Measurements from ENCODE around the gene SUFU.

GRCh38 chr10:102641880-102642735, 138.3 kb downstream of the SUFU start:
- TF ChIP-seq, protein P1, sequence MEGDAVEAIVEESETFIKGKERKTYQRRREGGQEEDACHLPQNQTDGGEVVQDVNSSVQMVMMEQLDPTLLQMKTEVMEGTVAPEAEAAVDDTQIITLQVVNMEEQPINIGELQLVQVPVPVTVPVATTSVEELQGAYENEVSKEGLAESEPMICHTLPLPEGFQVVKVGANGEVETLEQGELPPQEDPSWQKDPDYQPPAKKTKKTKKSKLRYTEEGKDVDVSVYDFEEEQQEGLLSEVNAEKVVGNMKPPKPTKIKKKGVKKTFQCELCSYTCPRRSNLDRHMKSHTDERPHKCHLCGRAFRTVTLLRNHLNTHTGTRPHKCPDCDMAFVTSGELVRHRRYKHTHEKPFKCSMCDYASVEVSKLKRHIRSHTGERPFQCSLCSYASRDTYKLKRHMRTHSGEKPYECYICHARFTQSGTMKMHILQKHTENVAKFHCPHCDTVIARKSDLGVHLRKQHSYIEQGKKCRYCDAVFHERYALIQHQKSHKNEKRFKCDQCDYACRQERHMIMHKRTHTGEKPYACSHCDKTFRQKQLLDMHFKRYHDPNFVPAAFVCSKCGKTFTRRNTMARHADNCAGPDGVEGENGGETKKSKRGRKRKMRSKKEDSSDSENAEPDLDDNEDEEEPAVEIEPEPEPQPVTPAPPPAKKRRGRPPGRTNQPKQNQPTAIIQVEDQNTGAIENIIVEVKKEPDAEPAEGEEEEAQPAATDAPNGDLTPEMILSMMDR (IDR thresholded peaks at IDR 0.05; ENCODE audit: insufficient read depth, low read length, poor library complexity, severe bottlenecking), result no peak
- TF ChIP-seq EZH2phosphoT487 (conservative IDR thresholded peaks at IDR 0.05; ENCODE audit: low read length), result no peak

Data from SU-DHL-6 (cell line).